HG02759 (cell line): ENCODE data around the gene PRR14.

Source experiments
- ATAC-seq: cut with Tn5 transposase; IDR thresholded peaks from one replicate; pipeline ENCODE4 v1.9.1; 2021; ENCODE audit warnings: mild to moderate bottlenecking, moderate library complexity; ENCODE audit not compliant: unreplicated experiment

PRR14 gene

GRCh38 chr16:30650369-30651123, at the start of gene PRR14:
Gene PRR14, plus strand, starts transcription at chr16:30650960. Its CDS starts 686 bp downstream, at chr16:30651646.
- peak; percentile 79 for ATAC-seq

GRCh38 chr16:30601966-30602365, 48.8 kb upstream of the PRR14 start:
- ATAC-seq, result no peak

- no peak for ATAC-seq
These were observed 48.0 kb upstream of the PRR14 start for GRCh38 chr16:30602616-30603277.

GRCh38 chr16:30603945-30604315, 46.8 kb upstream of the PRR14 start:
- no peak for ATAC-seq

- no peak for ATAC-seq
These were observed 46.3 kb upstream of the PRR14 start for GRCh38 chr16:30604316-30604947.

GRCh38 chr16:30605158-30605557, 45.6 kb upstream of the PRR14 start:
- no peak for ATAC-seq

GRCh38 chr16:30606004-30606403, 44.8 kb upstream of the PRR14 start:
- ATAC-seq, result no peak

GRCh38 chr16:30609002-30609925, 41.5 kb upstream of the PRR14 start:
- ATAC-seq, result peak; percentile 40

GRCh38 chr16:30609926-30610839, 40.6 kb upstream of the PRR14 start, which contains the start of gene ZNF689:
Gene ZNF689, minus strand, starts transcription at chr16:30610389. Its CDS starts 348 bp downstream, at chr16:30610041.
- peak; percentile 90 for ATAC-seq

- no peak for ATAC-seq
These were observed 35.2 kb upstream of the PRR14 start for GRCh38 chr16:30615358-30616091.

- no peak for ATAC-seq
These were observed 31.6 kb upstream of the PRR14 start for GRCh38 chr16:30619202-30619601.

GRCh38 chr16:30619638-30620037, 31.1 kb upstream of the PRR14 start:
- no peak for ATAC-seq

GRCh38 chr16:30620169-30620568, 30.6 kb upstream of the PRR14 start:
- ATAC-seq, result no peak

- ATAC-seq, result no peak
These were observed 29.0 kb upstream of the PRR14 start for GRCh38 chr16:30621765-30622164.

GRCh38 chr16:30622455-30623032, 28.2 kb upstream of the PRR14 start:
- ATAC-seq, result no peak

- ATAC-seq, result no peak
These were observed 27.1 kb upstream of the PRR14 start for GRCh38 chr16:30623536-30624283.

GRCh38 chr16:30626236-30626635, 24.5 kb upstream of the PRR14 start:
- no peak for ATAC-seq
